Mesenchymal stem cell (in vitro differentiated cells and primary cell): Measurements from ENCODE around the gene HAO2.

ENCODE experiments used
- DNase-seq: peaks from one replicate; pipeline ENCODE4 v3.0.0-alpha.2; 2013
- H2AFZ ChIP-seq: one replicate; pipeline ENCODE4 v1.6.1; 2013; ENCODE audit warnings: low read depth, mild to moderate bottlenecking, control low read depth, inconsistent platforms, low read length, moderate library complexity
- H2AK5ac ChIP-seq: 2 replicates; pipeline ENCODE4 v1.6.1; 2013; ENCODE audit warnings: low read length, moderate library complexity, mild to moderate bottlenecking, inconsistent platforms; ENCODE audit not compliant: severe bottlenecking
- H2BK120ac ChIP-seq: one replicate; pipeline ENCODE4 v1.6.1; 2013; ENCODE audit warnings: low read depth, mild to moderate bottlenecking, inconsistent platforms, low read length, moderate library complexity
- H2BK12ac ChIP-seq, 2 experiments: one replicate each; pipeline ENCODE4 v1.6.1; 2013; ENCODE audit warnings: inconsistent platforms in 2 of 2, low read length in 2 of 2, mild to moderate bottlenecking in 2 of 2, moderate library complexity in 2 of 2, control low read depth in 1 of 2
- H2BK15ac ChIP-seq: one replicate; pipeline ENCODE4 v1.6.1; 2013; ENCODE audit warnings: mild to moderate bottlenecking, low read depth, inconsistent platforms; ENCODE audit not compliant: poor library complexity, severe bottlenecking
- H2BK5ac ChIP-seq: 2 replicates; pipeline ENCODE4 v1.6.1; 2013; ENCODE audit warnings: low read depth, mild to moderate bottlenecking, low read length, control low read depth, inconsistent platforms; ENCODE audit not compliant: poor library complexity, severe bottlenecking
- H3K14ac ChIP-seq, 2 experiments: one replicate each; pipeline ENCODE4 v1.6.1; 2013; ENCODE audit warnings: inconsistent platforms in 2 of 2, low read length in 2 of 2, control low read depth in 1 of 2, mild to moderate bottlenecking in 1 of 2, moderate library complexity in 1 of 2
- H3K18ac ChIP-seq, 2 experiments: one replicate each; pipeline ENCODE4 v1.6.1; 2013; ENCODE audit warnings: inconsistent platforms in 2 of 2, low read length in 2 of 2, control low read depth in 1 of 2, low read depth in 1 of 2, mild to moderate bottlenecking in 1 of 2
- H3K23ac ChIP-seq, 2 experiments: one replicate each; pipeline ENCODE4 v1.6.1; 2013; ENCODE audit warnings: inconsistent platforms in 2 of 2, low read length in 2 of 2, mild to moderate bottlenecking in 2 of 2, moderate library complexity in 2 of 2, control low read depth in 1 of 2
- H3K27ac ChIP-seq: 2 replicates; pipeline ENCODE4 v1.5.1; 2013; ENCODE audit warnings: mild to moderate bottlenecking, moderate library complexity, low read length, control low read depth, inconsistent platforms; ENCODE audit not compliant: poor library complexity, severe bottlenecking
- H3K27me3 ChIP-seq, 2 experiments: 2 replicates each; pipeline versions ENCODE4 v1.6.1 to v1.7.0; 2013; ENCODE audit warnings: low read length in 2 of 2, mild to moderate bottlenecking in 2 of 2, moderate library complexity in 2 of 2, control low read depth in 1 of 2, inconsistent platforms in 1 of 2; ENCODE audit not compliant: control insufficient read depth in 1 of 2, insufficient read depth in 1 of 2
- H3K36me3 ChIP-seq, 2 experiments: 2 replicates each; pipeline versions ENCODE4 v1.6.1 to v1.7.0; 2013; ENCODE audit warnings: low read length in 2 of 2, control low read depth in 1 of 2, inconsistent platforms in 1 of 2, low read depth in 1 of 2, mild to moderate bottlenecking in 1 of 2; ENCODE audit not compliant: insufficient read depth in 2 of 2, control insufficient read depth in 1 of 2
- H3K4ac ChIP-seq, 2 experiments: one replicate each; pipeline ENCODE4 v1.6.1; 2013; ENCODE audit warnings: inconsistent platforms in 2 of 2, low read length in 2 of 2, mild to moderate bottlenecking in 2 of 2, moderate library complexity in 2 of 2, control low read depth in 1 of 2, low read depth in 1 of 2
- H3K4me1 ChIP-seq: 2 replicates; pipeline ENCODE4 v1.6.1; 2013; ENCODE audit warnings: low read depth, low read length, control low read depth; ENCODE audit not compliant: control insufficient read depth, insufficient read depth
- H3K4me2 ChIP-seq: 2 replicates; pipeline ENCODE4 v1.6.1; 2013; ENCODE audit warnings: low read length, mild to moderate bottlenecking, inconsistent platforms; ENCODE audit not compliant: poor library complexity, severe bottlenecking
- H3K4me3 ChIP-seq, 2 experiments: 2 replicates each; pipeline versions ENCODE4 v1.5.1 to v1.7.0; 2013; ENCODE audit warnings: low read length in 2 of 2, mild to moderate bottlenecking in 2 of 2, control low read depth in 1 of 2, low read depth in 1 of 2; ENCODE audit not compliant: insufficient read depth in 1 of 2
- H3K79me1 ChIP-seq: replicated peaks from 2 replicates; pipeline ENCODE4 v1.6.1; 2013; ENCODE audit warnings: mild to moderate bottlenecking, control low read depth, low read length, inconsistent platforms; ENCODE audit not compliant: poor library complexity, severe bottlenecking
- H3K9ac ChIP-seq: 2 replicates; pipeline ENCODE4 v1.7.0; 2013; ENCODE audit warnings: mild to moderate bottlenecking, low read length, moderate library complexity
- H3K9me3 ChIP-seq: 2 replicates; pipeline ENCODE4 v1.7.0; 2013; ENCODE audit warnings: mild to moderate bottlenecking, low read length; ENCODE audit not compliant: control insufficient read depth
- H4K8ac ChIP-seq: one replicate; pipeline ENCODE4 v1.6.1; 2013; ENCODE audit warnings: inconsistent platforms, mild to moderate bottlenecking, low read length, moderate library complexity
- H4K91ac ChIP-seq: one replicate; pipeline ENCODE4 v1.6.1; 2013; ENCODE audit warnings: mild to moderate bottlenecking, low read length, inconsistent platforms
- WGBS: methylation state at CpG from one replicate; pipeline ENCODE4 v1.1.7; 2013; ENCODE audit warnings: mixed read lengths; 5-methylcytosine and 5-hydroxymethylcytosine counted together

The HAO2 gene

GRCh38 chr1:119366424-119366823 lies 2.2 kb upstream of the HAO2 start:
- WGBS, result 87% methylated on average over 3 of the region's 3 CpGs
- H2BK120ac ChIP-seq, result no peak overlapping the region
- no peak overlapping the region for H2BK5ac ChIP-seq

GRCh38 chr1:119367432-119368124 lies 1.0 kb upstream of the HAO2 start:
- Histone ChIP-seq H3K9me3 (no peaks in the 10 kb centered on the region), H3K36me3 (no peaks in the 10 kb centered on the region), H4K8ac (no peak overlapping the region), H3K4me3 (no peak overlapping the region), H2BK120ac (no peak overlapping the region), H3K23ac (no peak overlapping the region), H3K79me1 (no peaks in the 10 kb centered on the region), H3K4ac (no peak overlapping the region), H2BK15ac (no peak overlapping the region), H3K14ac (no peak overlapping the region), H3K27ac (no peak overlapping the region), H3K27me3 (peaks cover 0 to 22% of the 10 kb centered on the region in 2 experiments), H2BK5ac (no peak overlapping the region), H3K18ac (no peak overlapping the region), H3K4me2 (no peak overlapping the region), H3K4me1 (no peaks in the 10 kb centered on the region), H2AK5ac (peak overlapping the region; percentile 1), H2BK12ac (no peak overlapping the region), H2AFZ (no peak overlapping the region), H4K91ac (no peak overlapping the region), H3K9ac (no peak overlapping the region)
- DNase-seq, result peak; percentile 47
- 74% methylated on average over 13 of the region's 13 CpGs for WGBS

More at GRCh38 chr1:119366424-119366823, 2.2 kb upstream of the HAO2 start:
- Histone ChIP-seq H3K4ac (no peak overlapping the region), H3K23ac (no peak overlapping the region), H3K18ac (no peak overlapping the region), H3K9me3 (no peaks in the 10 kb centered on the region), H3K4me3 (no peak overlapping the region), H3K4me2 (no peak overlapping the region), H4K91ac (no peak overlapping the region), H3K4me1 (no peaks in the 10 kb centered on the region), H2BK15ac (no peak overlapping the region), H2AK5ac (no peak overlapping the region), H3K36me3 (no peaks in the 10 kb centered on the region), H2AFZ (no peak overlapping the region), H3K9ac (no peak overlapping the region), H4K8ac (no peak overlapping the region), H3K79me1 (no peaks in the 10 kb centered on the region), H2BK12ac (no peak overlapping the region), H3K27me3 (peaks cover 0 to 22% of the 10 kb centered on the region in 2 experiments), H3K27ac (no peak overlapping the region), H3K14ac (no peak overlapping the region)
- DNase-seq, result no peak

- Histone ChIP-seq H4K8ac (no peak overlapping the region), H3K36me3 (no peaks in the 10 kb centered on the region), H3K79me1 (no peaks in the 10 kb centered on the region), H2BK120ac (no peak overlapping the region), H2BK15ac (no peak overlapping the region), H2AFZ (no peak overlapping the region), H3K4me3 (no peak overlapping the region), H3K18ac (no peak overlapping the region), H3K9ac (no peak overlapping the region), H3K14ac (no peak overlapping the region), H3K27me3 (peaks cover 0 to 38% of the 10 kb centered on the region in 2 experiments), H3K4me1 (no peaks in the 10 kb centered on the region), H2BK12ac (no peak overlapping the region), H4K91ac (no peak overlapping the region), H3K9me3 (no peaks in the 10 kb centered on the region), H3K23ac (no peak overlapping the region), H3K4me2 (no peak overlapping the region), H2AK5ac (no peak overlapping the region), H2BK5ac (no peak overlapping the region), H3K4ac (no peak overlapping the region), H3K27ac (no peak overlapping the region)
- WGBS, result 82% methylated on average over 2 of the region's 2 CpGs
- no peak for DNase-seq
These were observed 2.2 kb downstream of the HAO2 start for GRCh38 chr1:119370748-119371147.

- no peak overlapping the region for H2AK5ac ChIP-seq
- no peaks in the 10 kb centered on the region for H3K4me1 ChIP-seq
- no peak overlapping the region for H2BK12ac ChIP-seq
- H3K79me1 ChIP-seq, result no peaks in the 10 kb centered on the region
- DNase-seq, result no peak
- no peaks in the 10 kb centered on the region for H3K9me3 ChIP-seq
- no peak overlapping the region for H3K14ac ChIP-seq
- no peak overlapping the region for H3K18ac ChIP-seq
- H3K4ac ChIP-seq, result no peak overlapping the region
- no peak overlapping the region for H2AFZ ChIP-seq
- H3K4me2 ChIP-seq, result no peak overlapping the region
- no peak overlapping the region for H3K4me3 ChIP-seq
- no peak overlapping the region for H3K9ac ChIP-seq
- WGBS, result 86% methylated on average over 1 of the region's 2 CpGs
- no peaks in the 10 kb centered on the region for H3K36me3 ChIP-seq
- no peak overlapping the region for H3K27ac ChIP-seq
- no peak overlapping the region for H2BK15ac ChIP-seq
- H3K23ac ChIP-seq, result no peak overlapping the region
- no peak overlapping the region for H2BK120ac ChIP-seq
- no peak overlapping the region for H4K8ac ChIP-seq
- peaks cover 0 to 42% of the 10 kb centered on the region in 2 experiments for H3K27me3 ChIP-seq
- no peak overlapping the region for H2BK5ac ChIP-seq
- no peak overlapping the region for H4K91ac ChIP-seq
These were observed 3.2 kb downstream of the HAO2 start for GRCh38 chr1:119371815-119372214.
